Activated CD8-positive, alpha-beta memory T cell treated with anti-CD3 and anti-CD28 coated beads for 48 hours (primary cell): ENCODE data around the gene C12orf75.
"Not testable (repeated sequence)": the region's sequence is repeated elsewhere in the genome, so short reads cannot be mapped to it uniquely, and the experiment has no call there.

Experiments
- DNase-seq, 3 experiments: peaks; one replicate each; pipeline ENCODE4 v3.0.0-alpha.2; 2020; ENCODE audit warnings: low read depth in 2 of 3, low spot score in 2 of 3

Gene C12orf75

DNA sequence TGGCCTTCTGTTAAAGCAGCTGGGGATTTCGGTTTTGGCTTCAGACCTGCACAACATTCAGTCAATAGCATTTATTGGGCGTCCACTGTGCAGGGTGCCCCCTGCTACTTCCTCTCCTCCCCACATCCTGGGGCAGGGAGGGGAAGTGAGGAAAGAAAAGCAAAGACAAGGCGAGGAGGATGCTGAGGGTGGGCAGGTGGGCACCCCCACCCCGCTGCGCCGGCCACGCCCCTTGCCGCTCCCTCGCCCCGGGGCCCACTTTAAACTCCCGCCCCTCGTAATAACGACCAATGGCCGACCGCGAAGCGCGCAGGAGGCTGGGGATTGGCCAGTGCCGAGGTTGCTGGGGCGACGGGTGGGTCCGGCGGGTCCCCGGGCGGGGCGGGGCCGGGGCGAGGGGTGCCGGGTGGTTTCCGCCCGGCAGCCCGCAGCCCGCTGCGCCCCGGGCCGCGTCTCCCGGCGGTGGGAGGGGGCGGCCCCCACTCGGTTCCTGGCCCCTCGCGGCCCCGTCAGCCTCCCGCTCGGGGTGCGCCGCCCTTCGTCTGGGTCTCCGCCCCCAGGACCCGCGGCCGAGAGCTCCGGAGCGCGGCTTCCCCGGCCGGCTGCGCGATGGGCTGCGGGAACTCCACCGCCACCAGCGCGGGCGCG, at the start of gene C12orf75:
C12orf75 (plus strand) TSS at position 409 of the 648 bp plus-strand sequence; CDS start at position 610, 201 bp downstream.
- DNase-seq, result peak; percentile 63 to 80 (median 76)

- no peak for DNase-seq
Observed at GRCh38 chr12:105280966-105281693, 49.4 kb upstream of the C12orf75 start.

DNA sequence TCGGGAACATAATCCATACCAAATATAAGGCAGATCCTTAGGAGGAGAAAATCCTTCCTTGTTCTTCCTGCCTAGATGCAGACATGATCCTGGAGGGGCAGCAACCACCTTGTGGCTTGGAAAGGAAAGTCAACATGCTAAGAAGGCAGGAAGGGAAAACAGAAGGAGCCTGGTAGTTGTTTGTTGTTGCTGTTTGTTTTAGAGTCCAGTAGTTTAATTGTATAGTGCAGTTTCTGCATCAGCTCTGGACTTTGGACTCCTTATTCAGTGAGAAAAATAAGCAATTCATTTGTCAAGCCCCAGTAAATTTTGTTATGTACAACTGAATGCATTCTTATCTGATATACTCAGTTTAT, 48.8 kb upstream of the C12orf75 start:
- no peak for DNase-seq

DNA sequence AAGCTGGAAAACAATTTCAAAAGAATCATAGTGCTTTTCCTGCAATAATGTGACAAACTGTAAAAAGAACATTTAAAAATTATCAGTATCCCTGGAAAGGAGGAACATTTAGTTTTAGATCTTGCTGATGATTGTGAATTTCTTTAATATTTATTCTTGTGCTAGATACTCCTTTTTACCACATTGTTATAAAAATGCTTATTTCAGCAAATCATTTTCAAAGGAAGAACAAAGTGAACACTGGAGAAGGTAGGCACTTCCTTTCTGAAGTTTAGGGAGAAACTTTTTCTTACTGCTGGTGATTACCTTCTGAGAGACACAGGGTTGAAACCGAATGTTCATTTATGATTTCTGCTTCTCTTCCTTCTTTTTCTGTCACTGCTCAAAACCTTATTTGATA, 45.1 kb upstream of the C12orf75 start:
- no peak for DNase-seq

DNA sequence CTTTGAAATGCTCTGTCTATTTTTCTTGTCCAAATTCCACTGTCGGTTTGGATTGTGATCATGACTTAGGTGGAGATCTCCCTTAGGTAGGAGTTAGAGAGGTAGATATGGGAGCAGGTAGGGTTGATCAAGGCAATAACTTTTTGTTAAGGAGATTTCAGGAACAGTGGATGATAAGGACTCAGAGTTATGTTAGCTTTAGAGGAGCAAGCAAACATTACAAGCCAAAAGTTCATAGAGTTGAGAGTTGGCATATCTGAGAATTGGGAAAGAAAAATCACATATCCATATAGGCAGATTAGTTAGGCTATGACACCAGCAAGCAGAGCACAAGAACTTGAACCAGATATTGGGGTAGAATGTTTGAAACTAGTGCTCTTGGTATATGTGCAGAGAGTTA, 43.1 kb upstream of the C12orf75 start:
- DNase-seq, result no peak

DNA sequence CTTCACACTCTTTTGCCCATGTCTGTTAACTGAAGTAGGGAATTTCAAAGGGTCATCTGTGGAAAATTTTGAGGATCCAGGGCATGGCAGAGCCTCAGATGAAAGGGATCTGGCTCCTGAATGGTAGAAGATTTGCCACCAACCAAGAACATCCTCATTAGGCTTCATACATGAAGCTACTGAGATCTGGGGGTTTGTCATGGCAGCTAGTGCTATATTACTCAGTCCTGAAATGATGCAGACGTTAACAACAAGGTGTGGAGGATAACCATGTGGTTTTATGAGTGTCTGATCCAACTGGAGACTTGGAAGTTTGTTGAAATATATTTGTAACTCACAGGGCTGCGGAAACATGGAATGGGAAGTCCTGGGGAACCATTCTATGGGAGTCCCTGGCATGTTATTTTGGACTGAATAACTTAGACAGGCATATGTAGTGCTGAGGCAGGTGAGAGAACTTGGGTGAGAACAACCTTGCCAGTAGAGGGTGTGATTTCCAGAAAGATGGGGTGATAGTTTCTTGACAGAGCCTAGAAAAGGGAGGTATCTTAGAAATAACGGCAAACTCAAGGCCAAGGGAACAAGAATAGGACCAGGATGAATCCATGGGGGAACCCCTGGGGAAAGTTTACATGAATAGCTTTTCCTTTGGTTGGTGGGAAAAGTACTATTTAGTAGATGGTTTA, 42.0 kb upstream of the C12orf75 start:
- DNase-seq, result no peak

DNA sequence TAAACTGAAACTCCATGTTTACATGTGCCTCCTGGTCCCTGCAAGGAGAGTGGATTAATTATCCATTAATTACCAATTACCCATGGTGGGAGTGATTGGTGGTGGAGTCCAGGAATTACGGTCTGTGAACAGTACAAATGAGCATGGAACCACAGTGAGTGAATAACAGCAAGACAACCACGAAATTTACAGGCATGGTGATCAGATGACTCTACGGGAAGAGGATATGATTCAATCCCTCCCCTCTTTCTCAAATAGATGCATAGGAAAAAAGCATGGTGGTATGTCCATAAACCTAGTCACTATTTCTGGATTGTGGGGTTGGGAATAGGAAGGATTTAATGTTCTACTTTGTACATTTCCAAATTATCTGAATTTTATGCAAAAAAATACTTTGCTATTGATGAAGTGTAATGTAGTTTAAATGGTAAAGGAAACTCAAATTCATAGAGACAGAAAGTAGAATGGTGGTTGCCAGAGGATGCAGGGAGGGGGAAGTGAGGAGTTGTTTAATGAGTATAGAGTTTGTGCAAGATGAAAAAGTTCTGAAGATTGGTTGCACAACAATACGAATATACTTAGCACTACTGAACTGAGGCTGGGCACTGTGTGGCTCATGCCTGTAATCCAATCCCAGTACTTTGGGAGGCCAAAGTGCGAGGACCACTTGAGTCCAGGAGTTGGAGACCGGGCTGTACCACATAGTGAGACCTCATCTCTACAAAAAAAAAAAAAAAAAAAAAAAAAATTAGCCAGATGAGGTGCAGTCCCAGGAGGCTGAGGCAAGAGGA, 41.2 kb upstream of the C12orf75 start:
- no peak for DNase-seq

DNA sequence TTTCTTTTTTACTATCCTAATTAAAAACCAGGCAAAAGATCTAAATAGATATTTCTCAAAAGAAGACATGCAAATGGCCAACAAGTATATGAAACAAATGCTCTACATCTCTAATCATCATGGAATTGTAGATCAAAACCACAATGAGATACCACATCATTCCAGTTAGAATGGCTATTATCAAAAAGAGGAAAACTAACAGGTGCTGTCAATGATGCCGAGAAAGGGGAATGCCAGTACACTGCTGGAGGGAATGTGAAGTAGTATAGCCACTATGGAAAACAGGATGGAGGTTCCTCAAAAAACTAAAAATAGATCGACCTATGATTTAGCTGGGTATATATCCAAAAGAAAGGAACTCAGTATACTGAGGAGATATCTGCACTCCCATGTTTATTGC, 39.0 kb upstream of the C12orf75 start:
- DNase-seq, result no peak

- no peak for DNase-seq
Observed at GRCh38 chr12:105292705-105293104, 37.8 kb upstream of the C12orf75 start.

GRCh38 chr12:105293187-105293586, 37.3 kb upstream of the C12orf75 start:
- DNase-seq, result no peak

DNA sequence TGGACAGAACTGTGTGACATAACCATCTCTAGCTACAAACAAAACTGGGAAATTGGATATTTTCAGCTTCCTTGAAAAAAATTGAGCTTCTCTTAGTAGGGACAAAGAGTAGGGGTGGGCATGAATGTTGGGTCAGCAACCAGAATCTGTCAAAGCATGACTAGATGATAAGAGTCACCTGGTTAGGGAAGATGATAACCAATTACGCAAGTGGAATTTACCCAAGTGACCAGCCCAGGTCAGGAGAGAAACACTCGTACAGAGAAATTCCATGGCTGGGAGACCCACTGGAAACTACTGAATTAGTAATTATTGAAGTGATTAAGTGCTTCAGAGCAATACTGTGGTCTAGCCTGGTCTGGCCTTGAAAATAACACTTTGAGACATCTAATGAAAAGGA, 36.3 kb upstream of the C12orf75 start:
- no peak for DNase-seq

- DNase-seq, result no peak
Observed at GRCh38 chr12:105294886-105295479, 35.5 kb upstream of the C12orf75 start.

- DNase-seq, result no peak
Observed at GRCh38 chr12:105296116-105297089, 34.1 kb upstream of the C12orf75 start.

- DNase-seq, result no peak
Observed at GRCh38 chr12:105300883-105301282, 29.6 kb upstream of the C12orf75 start.

- no peak for DNase-seq
Observed at GRCh38 chr12:105301696-105302095, 28.8 kb upstream of the C12orf75 start.

GRCh38 chr12:105302986-105303385, 27.5 kb upstream of the C12orf75 start:
- DNase-seq, result not testable (repeated sequence)

DNA sequence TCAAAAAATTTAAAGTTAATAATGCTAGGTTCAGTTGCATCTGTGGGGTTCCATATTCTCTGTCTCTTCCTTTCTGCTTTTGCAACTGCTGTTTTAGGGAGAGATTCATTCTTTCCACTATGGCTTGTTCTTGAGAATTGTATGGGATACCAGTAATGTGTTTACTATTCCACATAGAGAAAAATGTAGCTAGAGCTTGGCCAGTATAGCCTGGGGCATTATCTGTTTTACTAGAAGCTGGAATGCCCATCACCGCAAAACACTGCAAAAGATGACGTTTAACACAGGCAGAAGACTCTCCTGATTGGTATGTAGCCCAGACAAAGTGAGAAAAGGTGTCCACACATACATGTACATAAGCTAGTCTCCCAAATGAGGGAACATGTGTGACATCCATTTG, 25.9 kb upstream of the C12orf75 start:
- DNase-seq, result not testable (repeated sequence)

GRCh38 chr12:105307601-105308314, 22.7 kb upstream of the C12orf75 start:
- not testable (repeated sequence) for DNase-seq

DNA sequence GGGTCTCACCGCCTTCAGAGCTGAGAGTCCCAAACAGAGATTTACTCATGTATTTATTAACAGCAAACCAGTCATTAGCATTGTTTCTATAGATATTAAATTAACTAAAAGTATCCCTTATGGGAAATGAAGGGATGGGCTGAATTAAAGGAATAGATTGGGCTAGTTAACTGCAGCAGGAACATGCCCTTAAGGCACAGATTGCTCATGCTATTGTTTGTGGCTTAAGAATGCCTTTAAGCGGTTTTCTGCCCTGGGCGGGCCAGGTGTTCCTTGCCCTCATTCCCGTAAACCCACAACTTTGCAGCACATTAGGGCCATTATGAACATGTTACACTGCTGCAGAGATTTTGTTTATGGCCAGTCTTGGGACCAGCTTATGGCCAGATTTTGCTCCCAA, 21.7 kb upstream of the C12orf75 start:
- DNase-seq, result not testable (repeated sequence)
